HUES6 (cell line): ENCODE results near the gene ADSS1.

Source experiments
- H3K27ac ChIP-seq: 2 replicates; pipeline ENCODE4 v1.7.0; 2013; ENCODE audit warnings: low read depth, mild to moderate bottlenecking, low read length, inconsistent platforms
- H3K27me3 ChIP-seq: 2 replicates; pipeline ENCODE4 v1.6.1; 2013; ENCODE audit warnings: low read length; ENCODE audit not compliant: control insufficient read depth, insufficient read depth
- H3K36me3 ChIP-seq: 2 replicates; pipeline ENCODE4 v1.6.1; 2013; ENCODE audit warnings: low read length; ENCODE audit not compliant: control insufficient read depth, insufficient read depth
- H3K4me1 ChIP-seq: 2 replicates; pipeline ENCODE4 v1.6.1; 2013; ENCODE audit warnings: low read length; ENCODE audit not compliant: control insufficient read depth, insufficient read depth
- H3K4me3 ChIP-seq: 2 replicates; pipeline ENCODE4 v1.5.1; 2013; ENCODE audit warnings: low read depth, low read length
- H3K9ac ChIP-seq: one replicate; pipeline ENCODE4 v1.6.1; 2013; ENCODE audit warnings: mild to moderate bottlenecking, low read length
- H3K9me3 ChIP-seq: 2 replicates; pipeline ENCODE4 v1.6.1; 2013; ENCODE audit warnings: low read depth, low read length; ENCODE audit not compliant: control insufficient read depth, insufficient read depth

Gene ADSS1

DNA sequence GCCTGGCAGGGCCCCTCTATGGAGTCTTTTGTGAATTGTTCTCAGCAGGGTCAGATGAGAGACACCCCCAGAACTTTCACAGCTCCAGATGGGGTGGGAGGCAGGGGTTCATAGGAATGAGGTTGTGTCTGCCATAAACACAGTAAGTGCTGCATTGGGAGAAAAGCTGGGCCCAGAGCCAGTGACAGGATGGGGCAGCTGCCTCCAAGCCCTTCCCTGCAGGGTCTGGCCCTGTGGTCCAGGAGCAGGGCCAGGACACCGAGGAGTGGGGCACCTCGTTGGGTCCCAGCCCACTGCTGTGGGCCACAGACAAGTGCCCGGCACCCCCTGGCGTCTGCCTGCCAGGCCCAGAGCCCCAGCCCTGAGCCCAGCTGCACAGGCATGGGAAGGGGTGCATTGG lies 21.4 kb upstream of the ADSS1 start:
- H3K36me3 ChIP-seq = peaks cover 49% of the 10 kb centered on the region
- H3K4me3 ChIP-seq = no peak overlapping the region
- H3K9me3 ChIP-seq = peaks cover 16% of the 10 kb centered on the region
- H3K4me1 ChIP-seq = peaks cover 39% of the 10 kb centered on the region
- no peak overlapping the region for H3K9ac ChIP-seq
- no peaks in the 10 kb centered on the region for H3K27me3 ChIP-seq
- H3K27ac ChIP-seq = no peak overlapping the region

- Histone ChIP-seq H3K4me1 (peaks cover 38% of the 10 kb centered on the region), H3K27ac (no peak overlapping the region), H3K9ac (no peak overlapping the region), H3K27me3 (no peaks in the 10 kb centered on the region), H3K36me3 (peaks cover 49% of the 10 kb centered on the region), H3K9me3 (peaks cover 16% of the 10 kb centered on the region), H3K4me3 (no peak overlapping the region)
Observed at GRCh38 chr14:104703269-104703668, 20.8 kb upstream of the ADSS1 start.

DNA sequence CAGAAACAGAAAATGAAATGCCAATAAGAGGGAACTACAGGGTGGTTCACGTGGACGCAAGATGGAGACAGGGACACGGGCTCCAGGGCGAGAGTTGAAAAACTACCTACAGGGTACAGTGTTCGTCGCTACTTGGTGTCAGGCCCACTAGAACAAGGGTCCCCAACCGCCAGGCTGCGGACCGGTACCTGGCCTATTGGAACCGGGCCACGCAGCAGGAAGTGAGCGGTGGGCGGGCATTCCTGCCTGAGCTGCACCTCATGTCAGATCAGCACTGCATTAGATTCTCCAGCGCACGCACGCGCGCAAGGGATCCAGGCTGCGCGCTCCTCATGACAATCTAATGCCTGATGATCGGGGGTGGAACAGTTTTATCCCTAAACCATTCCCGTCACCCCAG lies 19.8 kb upstream of the ADSS1 start:
- H3K4me3 ChIP-seq = no peak overlapping the region
- peaks cover 50% of the 10 kb centered on the region for H3K36me3 ChIP-seq
- no peaks in the 10 kb centered on the region for H3K27me3 ChIP-seq

DNA sequence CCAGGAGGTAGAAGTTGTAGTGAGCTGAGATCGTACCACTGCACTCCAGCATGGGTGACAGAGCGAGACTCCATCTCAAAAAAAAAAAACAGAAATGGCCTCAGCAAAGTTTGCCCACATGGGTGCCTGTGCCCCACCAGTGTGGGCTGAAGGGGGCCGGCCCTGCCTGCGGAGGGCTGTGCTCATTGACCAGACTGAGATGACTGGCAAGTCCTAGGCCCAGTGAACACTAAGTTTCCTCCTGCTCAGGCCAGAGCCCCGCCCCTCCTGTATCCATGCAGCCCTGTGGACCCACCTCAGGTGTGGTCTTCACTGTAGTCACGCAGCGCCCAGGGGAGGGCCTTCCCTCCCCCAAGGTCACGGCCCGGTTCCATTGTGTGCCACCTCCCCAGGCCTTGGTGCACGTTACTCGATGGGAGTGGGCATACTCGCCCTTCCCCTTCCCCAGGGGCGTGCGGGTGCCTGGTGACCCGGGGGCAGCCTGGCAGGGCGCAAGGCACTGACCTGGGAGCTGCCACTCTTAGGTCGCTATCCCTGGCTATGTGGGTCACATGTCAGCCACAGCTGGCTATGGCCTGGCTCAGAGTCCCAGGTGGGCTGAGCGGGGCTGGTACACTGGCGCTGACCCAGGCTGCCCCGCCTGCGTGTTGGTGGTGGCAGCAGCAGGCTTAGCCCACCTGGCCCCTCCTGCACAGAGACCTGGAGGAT lies 18.5 kb upstream of the ADSS1 start:
- H3K4me1 ChIP-seq = peaks cover 27% of the 10 kb centered on the region

More for the DNA sequence above, 19.8 kb upstream of the ADSS1 start:
- Histone ChIP-seq H3K9ac (no peak overlapping the region), H3K27ac (no peak overlapping the region), H3K4me1 (peaks cover 37% of the 10 kb centered on the region), H3K9me3 (peaks cover 16% of the 10 kb centered on the region)

GRCh38 chr14:104706733-104707607 lies 17.1 kb upstream of the ADSS1 start:
- Histone ChIP-seq H3K27ac (no peak overlapping the region), H3K4me1 (peaks cover 24% of the 10 kb centered on the region), H3K36me3 (peaks cover 68% of the 10 kb centered on the region), H3K9ac (no peak overlapping the region), H3K27me3 (no peaks in the 10 kb centered on the region), H3K4me3 (no peak overlapping the region), H3K9me3 (peaks cover 16% of the 10 kb centered on the region)

More for the DNA sequence above, 18.5 kb upstream of the ADSS1 start:
- Histone ChIP-seq H3K4me3 (no peak overlapping the region), H3K27me3 (no peaks in the 10 kb centered on the region), H3K9ac (no peak overlapping the region), H3K36me3 (peaks cover 62% of the 10 kb centered on the region), H3K27ac (no peak overlapping the region), H3K9me3 (peaks cover 16% of the 10 kb centered on the region)

- Histone ChIP-seq H3K4me3 (no peak overlapping the region), H3K9me3 (peaks cover 16% of the 10 kb centered on the region), H3K27me3 (no peaks in the 10 kb centered on the region), H3K4me1 (peaks cover 24% of the 10 kb centered on the region), H3K9ac (no peak overlapping the region), H3K27ac (no peak overlapping the region), H3K36me3 (peaks cover 68% of the 10 kb centered on the region)
Observed at GRCh38 chr14:104707608-104708595, 16.1 kb upstream of the ADSS1 start.

DNA sequence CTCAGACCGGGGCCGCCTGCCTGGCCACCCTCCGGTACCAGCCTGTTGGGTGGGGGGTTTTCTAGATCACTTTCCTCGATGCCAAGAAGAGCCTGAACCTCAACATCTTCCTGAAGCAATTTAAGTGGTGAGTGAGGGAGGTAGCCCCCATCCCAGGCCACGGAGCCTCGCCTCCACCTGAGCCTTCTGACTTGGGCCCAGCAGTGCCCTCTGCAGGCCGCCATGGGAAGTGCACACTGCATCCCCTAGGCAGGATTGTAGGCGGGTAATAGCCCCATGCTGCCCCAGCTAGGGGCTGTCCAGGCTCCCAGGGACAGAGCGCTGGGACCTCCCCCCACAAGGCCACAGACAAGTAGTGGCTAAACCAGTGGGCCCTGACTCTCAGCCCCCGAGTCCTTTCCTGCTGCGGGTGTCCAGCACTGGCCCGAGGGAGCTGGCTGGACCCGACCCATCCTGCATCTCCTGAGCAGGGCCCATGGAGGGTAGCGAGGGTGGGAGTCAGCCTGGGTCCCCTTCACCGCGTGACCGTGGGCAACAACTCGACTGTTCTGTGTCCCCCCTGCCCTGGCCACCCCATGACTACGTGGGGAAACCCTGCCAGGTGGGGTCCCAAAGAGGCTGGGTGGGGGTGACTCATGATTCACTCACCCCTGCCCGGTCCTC lies 15.3 kb upstream of the ADSS1 start:
- Histone ChIP-seq H3K4me3 (no peak overlapping the region), H3K4me1 (peaks cover 24% of the 10 kb centered on the region), H3K9me3 (peaks cover 12% of the 10 kb centered on the region), H3K27me3 (no peaks in the 10 kb centered on the region), H3K27ac (no peak overlapping the region), H3K9ac (no peak overlapping the region), H3K36me3 (peaks cover 68% of the 10 kb centered on the region)

DNA sequence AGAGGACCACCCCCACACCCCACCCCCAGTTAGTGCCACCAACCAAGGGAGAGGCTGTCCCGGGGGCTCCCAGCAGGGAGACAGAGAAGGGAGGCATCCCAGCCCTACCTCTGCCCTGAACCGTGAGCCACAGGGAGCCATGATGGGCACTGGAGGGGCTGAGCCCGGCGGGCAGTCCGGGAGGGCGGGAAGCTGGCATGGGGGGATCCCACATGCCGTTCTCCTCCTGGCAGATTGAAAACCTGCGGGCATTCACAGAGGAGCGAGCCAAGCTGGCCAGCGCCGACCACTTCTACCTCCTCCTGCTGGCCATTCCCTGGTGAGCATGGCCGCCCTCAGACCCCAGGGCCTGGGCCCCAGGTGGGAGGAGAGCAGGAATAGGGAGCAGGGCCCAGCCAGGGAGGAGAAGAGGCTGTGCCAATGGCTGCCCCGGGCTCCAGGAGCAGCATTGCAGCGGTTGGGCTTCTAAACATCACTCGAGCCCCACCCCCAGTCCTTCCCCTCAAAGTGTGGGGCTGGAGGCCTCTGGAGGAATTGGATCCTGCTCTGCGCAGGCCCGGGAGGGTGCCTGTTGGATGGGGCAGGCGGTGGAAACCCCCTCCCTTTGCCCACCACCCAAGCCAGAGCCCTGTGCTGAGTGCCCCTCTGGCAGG lies 14.5 kb upstream of the ADSS1 start:
- Histone ChIP-seq H3K27ac (no peak overlapping the region), H3K9me3 (peaks cover 4% of the 10 kb centered on the region), H3K4me3 (no peak overlapping the region), H3K27me3 (no peaks in the 10 kb centered on the region), H3K9ac (no peak overlapping the region), H3K36me3 (peaks cover 68% of the 10 kb centered on the region), H3K4me1 (peaks cover 24% of the 10 kb centered on the region)

GRCh38 chr14:104710071-104710735 lies 13.8 kb upstream of the ADSS1 start:
- Histone ChIP-seq H3K9ac (no peak overlapping the region), H3K27ac (no peak overlapping the region), H3K9me3 (no peaks in the 10 kb centered on the region), H3K27me3 (no peaks in the 10 kb centered on the region), H3K4me3 (no peak overlapping the region), H3K36me3 (peaks cover 70% of the 10 kb centered on the region), H3K4me1 (peaks cover 24% of the 10 kb centered on the region)
